Measurements from ENCODE around the gene ZNF593OS. TPM values are rescaled to one million over a fixed set of nuclear protein-coding genes. Genes with fewer than 3 reads are reported as not detected.

Gene ZNF593OS
- total RNA-seq, 1 donor from 2014 or later = 0.29 TPM

DNA sequence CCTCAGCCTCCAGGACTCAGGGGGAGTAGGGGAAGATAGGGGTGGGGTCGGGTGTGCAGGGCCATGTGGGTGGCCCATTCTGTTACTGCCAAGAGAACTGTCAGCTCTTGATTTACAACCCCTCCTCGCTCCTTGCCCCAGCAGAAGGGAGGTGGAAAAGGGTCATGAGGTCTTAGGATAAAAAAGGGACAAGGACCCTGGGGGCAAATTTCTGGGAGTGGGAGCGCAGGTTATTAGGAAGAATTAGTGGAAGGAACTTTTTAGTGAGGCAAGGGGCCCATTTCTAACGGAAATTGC, 11.9 kb downstream of the ZNF593OS start:
- DNase-seq (ENCODE audit: low spot score) = no peak

- DNase-seq (ENCODE audit: low spot score) = no peak
These were observed 12.5 kb downstream of the ZNF593OS start, which contains the start of gene FAM110D for GRCh38 chr1:26158908-26159742. Gene FAM110D (plus strand): TSS chr1:26159079. CDS start chr1:26161292, 2,213 bp downstream.

GRCh38 chr1:26158271-26158907, 13.2 kb downstream of the ZNF593OS start:
- no peak for DNase-seq (ENCODE audit: low spot score)

DNA sequence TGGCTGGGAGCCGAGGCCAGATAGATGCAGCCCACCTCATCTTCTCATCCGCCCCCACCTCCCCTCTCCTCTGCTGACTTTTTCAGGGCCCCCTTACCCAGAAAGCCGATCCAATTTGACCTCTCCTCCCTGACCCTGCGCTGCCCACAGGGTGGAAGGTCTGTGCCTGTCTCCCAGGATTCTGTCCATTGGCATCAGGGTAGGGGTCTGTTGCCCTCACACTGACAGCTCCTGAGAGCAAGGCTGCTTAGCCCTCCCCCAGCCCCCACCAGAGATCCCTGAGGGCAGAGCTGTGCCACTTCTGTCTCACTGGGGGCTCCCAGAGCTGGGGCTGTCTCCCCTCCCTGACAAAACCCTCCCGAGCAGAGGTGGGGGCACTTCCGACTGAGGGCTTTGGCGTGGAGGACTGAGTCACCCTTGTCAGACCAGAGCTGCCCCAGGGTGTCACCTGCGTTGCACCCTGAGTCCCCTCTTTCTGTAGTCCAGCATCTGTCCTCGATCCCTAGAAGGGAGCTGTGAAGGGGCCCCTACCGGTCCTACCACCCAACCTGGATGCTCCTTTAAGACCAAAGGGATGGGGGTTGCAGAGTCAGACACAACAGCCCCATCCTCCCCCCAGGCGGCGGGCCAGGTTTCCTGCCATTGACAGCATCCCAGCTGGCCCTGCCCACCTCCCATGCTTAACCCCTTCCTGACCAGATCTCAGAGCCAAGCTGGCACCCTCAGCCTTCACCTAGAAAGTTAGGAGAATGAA, 15.2 kb downstream of the ZNF593OS start:
- no peak for DNase-seq (ENCODE audit: low spot score)

DNA sequence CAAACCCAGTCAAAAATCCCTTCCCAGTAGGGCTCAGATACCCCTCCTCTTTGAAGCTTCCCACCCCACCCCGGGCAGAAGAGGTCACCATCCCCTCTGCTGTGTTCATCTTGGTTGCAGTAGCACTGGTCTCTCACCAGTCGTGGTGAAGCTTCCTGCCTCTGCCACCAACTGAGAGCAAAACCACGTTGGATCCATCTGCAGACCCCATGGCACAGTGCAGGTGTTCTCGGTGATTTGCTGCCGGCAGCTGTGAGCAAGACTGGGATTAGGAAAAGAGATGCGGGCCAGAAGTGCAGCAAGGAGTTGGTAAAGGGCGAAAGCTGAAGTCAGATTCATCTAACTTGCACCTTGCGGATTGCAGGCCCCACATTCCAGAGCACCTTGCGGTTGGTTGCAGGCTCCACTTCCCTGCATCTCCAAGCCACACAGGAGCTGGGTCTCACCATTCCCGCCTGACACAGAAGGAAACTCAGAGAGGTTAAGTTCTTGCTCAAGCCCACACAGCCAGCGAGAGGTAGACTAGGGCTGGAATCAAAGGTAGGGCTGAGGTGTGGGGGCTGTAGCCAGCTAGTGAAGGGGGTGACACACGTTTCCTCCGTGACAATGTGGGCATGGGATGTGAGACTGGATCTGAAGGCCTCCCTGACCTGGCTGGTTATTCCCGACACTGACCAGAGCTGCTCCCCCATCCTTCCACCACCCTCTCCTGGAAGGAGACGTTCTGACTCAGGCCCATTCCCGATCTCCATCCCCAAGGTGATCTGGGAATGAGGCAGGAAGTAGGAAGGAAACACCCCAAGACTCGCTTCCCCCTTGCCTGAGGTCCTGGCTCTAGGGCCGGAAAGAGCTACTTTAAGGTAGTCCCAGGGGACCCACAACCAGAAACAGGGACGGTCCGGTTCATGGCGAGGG, 16.0 kb downstream of the ZNF593OS start:
- DNase-seq (ENCODE audit: low spot score) = no peak

DNA sequence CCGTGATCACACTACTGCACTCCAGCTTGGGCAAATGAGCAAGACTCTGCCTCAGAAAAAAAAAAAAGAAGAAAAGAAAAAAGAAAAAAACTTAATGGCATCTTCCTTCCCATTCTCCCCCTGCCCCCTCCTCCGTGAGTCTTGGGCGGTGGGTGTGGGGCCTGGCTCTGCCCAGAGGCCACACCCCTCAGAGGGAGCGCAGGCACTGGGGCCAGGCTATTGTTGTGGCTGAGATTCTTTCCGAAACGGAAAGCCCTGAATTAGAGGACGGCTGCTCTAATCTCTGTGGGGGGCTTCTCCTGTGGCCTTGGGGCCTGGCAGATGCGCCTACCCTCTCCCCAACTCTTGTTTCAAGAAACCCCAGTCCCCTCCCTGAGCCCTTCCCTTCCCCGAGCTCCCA, 16.9 kb downstream of the ZNF593OS start:
- DNase-seq (ENCODE audit: low spot score) = no peak

GRCh38 chr1:26153966-26154532, 17.6 kb downstream of the ZNF593OS start:
- DNase-seq (ENCODE audit: low spot score) = no peak

GRCh38 chr1:26148887-26149286, 22.7 kb downstream of the ZNF593OS start:
- DNase-seq (ENCODE audit: low spot score) = no peak

- no peak for DNase-seq (ENCODE audit: low spot score)
These were observed 25.7 kb downstream of the ZNF593OS start for GRCh38 chr1:26145960-26146294.

- DNase-seq (ENCODE audit: low spot score) = peak; percentile 87
These were observed 26.3 kb downstream of the ZNF593OS start for GRCh38 chr1:26145041-26145959.

- no peak for DNase-seq (ENCODE audit: low spot score)
These were observed 29.5 kb downstream of the ZNF593OS start for GRCh38 chr1:26142159-26142558.

DNA sequence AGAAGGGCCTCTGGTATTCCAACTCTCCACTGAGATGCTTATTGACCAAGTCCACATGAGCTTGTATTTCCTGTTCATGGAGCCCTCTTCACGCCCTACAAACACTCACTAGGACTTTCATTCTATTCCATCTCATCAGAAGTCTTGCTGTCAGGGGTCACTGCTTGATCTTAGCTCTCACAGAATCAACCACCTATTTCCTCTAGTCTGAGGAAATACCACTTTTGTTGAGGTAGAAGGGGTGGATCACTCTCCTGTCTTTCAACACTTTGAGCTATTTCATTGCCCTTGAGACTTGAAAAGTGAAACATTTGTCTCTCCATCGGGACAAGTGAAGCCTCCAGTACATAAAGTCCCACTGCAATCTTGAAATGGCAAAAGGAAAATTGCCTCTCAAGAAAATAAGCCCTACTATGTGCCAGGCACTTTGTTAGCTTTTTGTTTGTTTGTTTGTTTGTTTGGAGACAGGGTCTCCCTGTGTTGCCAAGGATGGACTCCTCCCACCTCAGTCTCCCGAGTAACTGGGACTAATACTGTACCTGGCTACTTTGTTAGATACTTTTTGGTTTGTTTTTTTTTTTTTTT, 32.6 kb downstream of the ZNF593OS start:
- DNase-seq (ENCODE audit: low spot score) = no peak

GRCh38 chr1:26134466-26134865, 37.2 kb downstream of the ZNF593OS start:
- no peak for DNase-seq (ENCODE audit: low spot score)

GRCh38 chr1:26132834-26133167, 38.8 kb downstream of the ZNF593OS start:
- no peak for DNase-seq (ENCODE audit: low spot score)

DNA sequence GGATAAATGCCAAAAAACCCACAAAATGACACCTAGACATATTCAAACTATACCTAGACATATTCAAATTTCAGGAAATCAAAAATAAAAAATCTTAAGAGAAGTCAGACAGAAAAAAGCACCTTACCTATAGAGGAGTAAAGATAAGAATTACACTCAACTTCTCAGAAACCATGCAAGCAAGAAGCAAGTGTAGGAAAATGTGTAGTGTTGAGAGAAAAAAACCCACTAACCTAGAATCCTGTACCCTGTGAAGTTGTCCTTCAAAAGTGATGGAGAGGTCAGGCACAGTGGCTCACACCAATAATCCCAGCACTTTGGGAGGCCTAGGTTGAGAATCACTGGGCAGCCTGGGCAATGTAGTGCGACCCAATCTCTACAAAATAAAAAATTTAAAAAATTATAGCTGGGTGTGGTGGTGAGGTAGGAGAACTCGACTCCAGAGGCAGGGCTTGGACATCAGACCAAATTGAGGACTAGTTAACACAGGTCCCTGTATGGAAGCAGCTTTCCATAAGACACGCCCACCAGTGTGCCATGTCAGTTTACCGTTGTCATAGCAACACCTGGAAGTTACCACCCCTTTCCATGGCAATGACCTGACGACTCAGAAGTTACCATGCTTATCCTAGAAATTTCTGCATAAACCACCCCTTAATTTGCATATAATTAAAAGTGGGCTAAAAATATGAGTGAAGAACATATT, 39.4 kb downstream of the ZNF593OS start:
- no peak for DNase-seq (ENCODE audit: low spot score)

- DNase-seq (ENCODE audit: low spot score) = no peak
These were observed 40.9 kb downstream of the ZNF593OS start for GRCh38 chr1:26130695-26131094.

DNA sequence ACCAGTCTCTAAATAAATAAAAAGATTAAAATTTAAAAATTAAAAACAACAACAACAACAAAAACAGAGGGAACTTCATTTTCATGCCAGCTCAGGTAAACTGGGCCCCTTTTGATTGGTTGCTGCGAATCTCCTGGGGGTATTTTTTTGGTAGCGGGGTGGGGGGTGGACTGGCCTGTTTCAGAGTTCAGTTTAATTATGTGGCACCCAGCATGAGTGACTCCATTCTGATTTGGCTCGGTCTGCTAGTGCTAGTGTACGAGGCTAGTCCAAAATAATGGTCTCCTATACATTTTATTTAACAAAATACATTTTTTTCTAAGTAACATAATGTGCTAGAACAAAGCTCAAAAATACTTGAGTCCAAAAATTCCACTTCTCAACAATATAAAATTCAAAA, 41.9 kb downstream of the ZNF593OS start:
- DNase-seq (ENCODE audit: low spot score) = no peak

GRCh38 chr1:26127235-26128163, 44.1 kb downstream of the ZNF593OS start:
- no peak for DNase-seq (ENCODE audit: low spot score)

Data from mucosa of gallbladder (tissue), 1 donor.